ENCODE data around the gene UCK1.

UCK1 gene

DNA sequence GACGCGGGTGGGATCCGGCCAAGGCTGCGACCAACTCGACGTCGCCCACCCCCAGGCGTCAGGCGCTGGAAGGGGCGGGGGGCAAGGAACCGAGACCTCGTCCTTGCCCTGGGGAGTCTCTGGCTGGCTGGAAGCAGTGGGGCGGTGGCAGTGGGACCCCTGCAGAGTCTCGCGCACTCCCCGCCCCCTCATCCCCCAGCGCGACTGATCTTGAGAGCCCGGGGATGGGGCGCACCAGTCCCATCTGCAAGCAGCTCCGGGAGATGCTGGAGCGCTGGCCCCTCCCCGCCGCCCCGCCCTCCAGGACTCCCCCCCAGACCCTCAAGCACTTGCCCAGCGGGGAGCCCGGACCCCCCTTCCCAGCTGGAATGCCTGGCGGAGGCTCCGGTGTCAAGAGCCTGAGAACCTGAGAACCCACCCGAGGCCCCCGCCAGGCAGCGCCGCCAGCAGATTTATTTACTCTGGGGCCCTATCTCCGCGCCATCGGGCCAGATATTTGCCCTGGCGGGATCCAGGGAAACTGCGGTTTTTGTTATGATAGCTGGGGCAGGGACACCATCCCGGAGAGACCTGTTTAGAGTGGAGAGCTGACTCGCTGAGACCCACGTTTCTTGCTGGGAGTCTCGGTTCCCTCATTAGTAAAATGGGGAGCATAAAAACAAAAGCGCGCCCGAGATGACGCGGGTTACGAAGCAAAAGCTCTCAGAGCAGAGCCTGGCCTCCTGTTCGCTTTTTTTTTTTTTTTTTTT is 15.4 kb upstream of the UCK1 start:
- DNase-seq (ENCODE audit: low read depth), result no peak
- no peak overlapping the region for H3K4me3 ChIP-seq (ENCODE audit: low read depth, low read length)
- TF ChIP-seq, protein P1, sequence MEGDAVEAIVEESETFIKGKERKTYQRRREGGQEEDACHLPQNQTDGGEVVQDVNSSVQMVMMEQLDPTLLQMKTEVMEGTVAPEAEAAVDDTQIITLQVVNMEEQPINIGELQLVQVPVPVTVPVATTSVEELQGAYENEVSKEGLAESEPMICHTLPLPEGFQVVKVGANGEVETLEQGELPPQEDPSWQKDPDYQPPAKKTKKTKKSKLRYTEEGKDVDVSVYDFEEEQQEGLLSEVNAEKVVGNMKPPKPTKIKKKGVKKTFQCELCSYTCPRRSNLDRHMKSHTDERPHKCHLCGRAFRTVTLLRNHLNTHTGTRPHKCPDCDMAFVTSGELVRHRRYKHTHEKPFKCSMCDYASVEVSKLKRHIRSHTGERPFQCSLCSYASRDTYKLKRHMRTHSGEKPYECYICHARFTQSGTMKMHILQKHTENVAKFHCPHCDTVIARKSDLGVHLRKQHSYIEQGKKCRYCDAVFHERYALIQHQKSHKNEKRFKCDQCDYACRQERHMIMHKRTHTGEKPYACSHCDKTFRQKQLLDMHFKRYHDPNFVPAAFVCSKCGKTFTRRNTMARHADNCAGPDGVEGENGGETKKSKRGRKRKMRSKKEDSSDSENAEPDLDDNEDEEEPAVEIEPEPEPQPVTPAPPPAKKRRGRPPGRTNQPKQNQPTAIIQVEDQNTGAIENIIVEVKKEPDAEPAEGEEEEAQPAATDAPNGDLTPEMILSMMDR (IDR thresholded peaks at IDR 0.05; ENCODE audit: insufficient read depth, low read depth, low read length, missing control alignments), result no peak

DNA sequence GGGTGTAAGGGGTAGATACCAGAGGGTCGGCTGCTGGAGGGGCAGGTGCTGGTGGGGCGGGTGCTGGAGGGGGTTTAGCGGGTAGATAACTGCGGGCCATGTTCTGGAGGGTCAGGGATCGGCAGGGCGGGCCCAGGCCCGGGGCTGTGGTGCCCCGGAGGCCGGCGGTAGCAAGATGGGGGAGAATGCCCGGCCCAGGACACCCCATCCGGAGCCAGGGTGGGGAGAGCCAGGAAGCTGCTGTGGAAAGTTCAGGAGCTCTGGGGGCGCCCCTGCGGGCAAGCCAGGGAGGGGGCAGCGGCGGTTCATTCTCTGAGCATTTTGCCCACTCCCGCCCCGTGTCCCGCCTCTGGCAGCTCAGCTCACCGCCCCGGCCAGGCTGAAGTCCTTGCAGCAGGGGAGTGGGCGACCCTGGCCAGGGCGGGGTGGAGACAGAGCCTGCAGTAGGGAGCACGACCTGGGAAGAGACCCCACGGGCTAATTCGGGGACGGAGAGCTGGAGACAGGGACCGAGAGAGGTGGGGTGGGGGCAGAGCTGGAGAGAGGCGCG is 14.8 kb upstream of the UCK1 start:
- no peak for DNase-seq (ENCODE audit: low read depth)
- TF ChIP-seq, protein P1 (IDR thresholded peaks at IDR 0.05; ENCODE audit: insufficient read depth, low read depth, low read length, missing control alignments), result no peak
- no peak overlapping the region for H3K4me3 ChIP-seq (ENCODE audit: low read depth, low read length)

DNA sequence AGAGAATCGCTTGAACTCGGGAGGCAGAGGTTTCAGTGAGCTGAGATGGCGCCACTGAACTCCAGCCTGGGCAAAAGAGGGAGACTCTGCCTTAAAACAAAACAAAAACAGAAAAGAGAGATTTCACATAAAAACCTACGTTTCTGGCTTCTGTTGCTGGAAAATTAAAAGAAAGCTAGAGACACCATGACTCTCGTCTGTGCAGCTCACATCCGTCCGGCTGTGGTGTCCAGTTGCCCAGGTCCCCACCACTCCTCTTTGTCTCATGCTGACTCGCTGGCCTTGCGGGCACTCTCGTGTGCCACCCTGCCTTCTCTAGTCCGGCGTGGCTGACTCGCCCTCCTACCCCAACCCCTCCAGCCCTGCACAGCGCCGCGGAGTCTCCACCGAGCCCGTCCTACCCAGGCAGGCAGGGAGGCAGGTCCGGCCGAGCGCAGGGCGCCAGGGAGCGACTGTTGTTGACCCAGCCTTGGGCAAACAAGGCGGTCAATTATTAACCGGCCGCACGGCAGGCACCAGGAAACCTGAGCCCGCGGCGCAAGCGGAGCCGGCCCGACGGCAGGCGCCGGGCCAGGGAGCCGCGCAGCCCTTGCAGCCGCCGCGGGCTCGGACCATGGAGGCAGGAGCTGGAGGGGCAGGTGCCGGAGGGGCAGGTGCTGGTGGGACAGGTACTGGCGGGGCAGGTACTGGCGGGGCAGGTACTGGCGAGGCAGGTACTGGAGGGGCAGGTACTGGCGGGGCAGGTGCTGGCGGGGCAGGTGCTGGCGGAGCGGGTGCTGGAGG is 14.1 kb upstream of the UCK1 start, which contains the start of gene PRRT1B:
TSS of gene PRRT1B (plus strand) at position 521 of the 783 bp plus-strand sequence. CDS start at position 614, 93 bp downstream.
- no peak for DNase-seq (ENCODE audit: low read depth)
- TF ChIP-seq, protein P1 (IDR thresholded peaks at IDR 0.05; ENCODE audit: insufficient read depth, low read depth, low read length, missing control alignments), result no peak
- no peak within 1 kb of the TSS for H3K4me3 ChIP-seq (ENCODE audit: low read depth, low read length)

DNA sequence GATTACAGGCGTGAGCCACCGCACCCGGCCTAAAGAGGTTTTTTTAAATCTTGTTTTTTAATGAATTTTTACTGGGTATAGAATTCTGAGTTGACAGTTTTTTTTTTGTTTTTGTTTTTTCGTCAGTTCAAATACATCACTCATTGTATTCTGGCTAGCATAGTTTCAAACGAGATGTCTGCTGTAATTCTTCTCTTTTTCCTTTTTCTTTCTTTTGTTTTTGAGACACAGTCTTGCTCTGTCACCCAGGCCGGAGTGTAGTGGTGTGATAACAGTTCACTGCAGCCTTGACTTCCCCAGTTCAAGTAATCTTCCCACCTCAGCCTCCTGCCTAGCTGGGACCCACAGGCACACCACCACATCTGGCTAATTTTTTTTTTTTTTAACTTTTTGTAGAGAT is 12.1 kb upstream of the UCK1 start:
- no peak overlapping the region for H3K4me3 ChIP-seq (ENCODE audit: low read depth, low read length)
- TF ChIP-seq, protein P1 (IDR thresholded peaks at IDR 0.05; ENCODE audit: insufficient read depth, low read depth, low read length, missing control alignments), result no peak
- no peak for DNase-seq (ENCODE audit: low read depth)

DNA sequence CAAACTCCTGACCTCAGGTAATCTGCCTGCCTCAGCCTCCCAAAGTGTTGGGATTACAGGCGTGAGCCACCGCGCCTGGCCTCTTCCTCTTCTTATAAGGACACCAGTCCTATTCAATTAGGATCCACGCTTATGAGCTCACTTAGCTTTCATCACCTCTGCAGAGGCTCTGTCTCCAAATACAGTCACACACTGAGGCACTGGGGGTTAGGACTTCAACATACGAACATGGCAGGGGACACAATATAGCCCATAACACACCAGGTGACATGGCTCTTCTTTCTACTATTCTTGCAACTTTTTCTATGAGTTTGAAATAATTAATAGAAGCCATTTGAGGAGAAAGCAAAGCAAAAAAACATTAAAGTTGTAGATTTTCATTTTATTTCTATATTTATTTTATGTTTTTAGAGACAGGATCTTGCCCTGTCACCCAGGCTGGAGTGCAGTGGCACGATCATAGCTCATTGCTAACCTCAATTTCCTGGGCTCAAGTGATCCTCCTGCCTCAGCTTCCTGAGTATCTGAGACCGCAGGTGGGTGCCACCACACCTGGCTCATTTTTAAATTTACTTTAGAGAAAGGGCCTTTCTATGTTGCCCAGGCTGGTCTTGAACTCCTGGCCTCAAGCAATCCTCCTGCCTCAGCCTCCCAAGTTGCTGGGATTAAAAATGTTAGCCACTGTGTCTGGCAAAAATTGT is 8.3 kb upstream of the UCK1 start:
- TF ChIP-seq, protein P1 (IDR thresholded peaks at IDR 0.05; ENCODE audit: insufficient read depth, low read depth, low read length, missing control alignments), result no peak
- H3K4me3 ChIP-seq (ENCODE audit: low read depth, low read length), result no peak overlapping the region
- DNase-seq (ENCODE audit: low read depth), result no peak

DNA sequence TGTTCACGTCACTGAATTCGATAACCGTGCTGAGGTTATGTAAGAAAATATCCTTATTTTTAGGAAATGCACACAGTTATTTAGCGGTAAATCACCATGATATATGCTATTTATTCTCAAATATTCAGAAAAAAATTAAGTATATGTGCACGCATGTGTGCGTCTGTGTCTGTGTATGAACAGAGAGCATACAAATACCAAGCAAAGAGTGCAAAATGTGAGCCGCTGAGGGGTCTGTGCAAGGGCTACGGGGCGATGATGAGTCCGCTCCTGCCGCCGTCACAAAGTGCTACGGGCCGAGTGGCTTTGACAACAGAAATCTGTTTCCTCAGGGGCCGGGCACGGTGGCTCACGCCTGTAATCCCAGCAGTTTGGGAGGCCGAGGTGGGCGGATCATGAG is 6.9 kb upstream of the UCK1 start:
- DNase-seq (ENCODE audit: low read depth), result no peak
- TF ChIP-seq, protein P1 (IDR thresholded peaks at IDR 0.05; ENCODE audit: insufficient read depth, low read depth, low read length, missing control alignments), result no peak
- no peak overlapping the region for H3K4me3 ChIP-seq (ENCODE audit: low read depth, low read length)

Measured in GM12865 (cell line).